Limb (tissue), 2 donors: ENCODE measurements around the gene CYP2J2.
"Not testable (repeated sequence)": the region's sequence is repeated elsewhere in the genome, so short reads cannot be mapped to it uniquely, and the experiment has no call there.

Source experiments
- DNase-seq, 2 donors: peaks; one replicate each; pipeline ENCODE4 v3.0.0-alpha.2; 2016; ENCODE audit errors: extremely low spot score in 2 of 2

The CYP2J2 gene

DNA sequence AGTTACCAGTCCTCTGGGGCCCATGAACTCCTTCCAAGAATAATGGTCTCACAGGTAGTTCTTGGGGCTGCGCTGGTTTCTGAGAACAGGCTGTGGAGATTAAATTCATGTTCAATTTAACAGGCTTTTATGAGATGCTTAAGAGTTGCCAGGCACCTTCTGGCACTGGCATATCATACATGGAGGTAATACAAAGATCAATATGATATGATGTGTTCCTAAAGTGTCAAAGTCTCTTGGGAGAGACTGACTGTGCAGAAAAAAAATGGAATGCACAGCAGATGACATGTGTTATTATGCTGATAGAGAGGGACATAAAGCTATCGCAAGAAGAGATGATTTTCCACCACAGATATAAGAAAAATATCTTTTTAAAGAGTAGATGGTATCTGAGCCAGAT, 6.8 kb downstream of the CYP2J2 start:
- DNase-seq: no peak

DNA sequence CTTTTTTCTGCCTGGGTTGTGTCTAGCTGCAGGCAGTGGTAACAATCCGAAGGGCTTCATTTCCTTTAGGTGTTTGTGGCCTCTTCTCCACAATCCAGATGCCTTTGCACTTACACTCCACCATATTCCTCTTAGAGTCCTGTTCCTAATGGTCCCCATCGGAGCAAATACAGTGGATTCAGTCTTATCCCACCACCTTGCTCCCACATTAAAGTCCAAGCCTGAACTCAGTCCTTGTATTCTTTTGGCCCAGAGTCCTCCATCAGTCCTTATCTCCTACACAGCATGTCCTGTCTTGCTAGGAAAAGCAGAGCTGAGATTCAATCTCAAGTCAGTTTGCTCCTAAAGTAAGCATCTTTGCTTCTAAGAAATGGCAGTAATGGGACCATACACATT, 8.8 kb downstream of the CYP2J2 start:
- DNase-seq: no peak

DNA sequence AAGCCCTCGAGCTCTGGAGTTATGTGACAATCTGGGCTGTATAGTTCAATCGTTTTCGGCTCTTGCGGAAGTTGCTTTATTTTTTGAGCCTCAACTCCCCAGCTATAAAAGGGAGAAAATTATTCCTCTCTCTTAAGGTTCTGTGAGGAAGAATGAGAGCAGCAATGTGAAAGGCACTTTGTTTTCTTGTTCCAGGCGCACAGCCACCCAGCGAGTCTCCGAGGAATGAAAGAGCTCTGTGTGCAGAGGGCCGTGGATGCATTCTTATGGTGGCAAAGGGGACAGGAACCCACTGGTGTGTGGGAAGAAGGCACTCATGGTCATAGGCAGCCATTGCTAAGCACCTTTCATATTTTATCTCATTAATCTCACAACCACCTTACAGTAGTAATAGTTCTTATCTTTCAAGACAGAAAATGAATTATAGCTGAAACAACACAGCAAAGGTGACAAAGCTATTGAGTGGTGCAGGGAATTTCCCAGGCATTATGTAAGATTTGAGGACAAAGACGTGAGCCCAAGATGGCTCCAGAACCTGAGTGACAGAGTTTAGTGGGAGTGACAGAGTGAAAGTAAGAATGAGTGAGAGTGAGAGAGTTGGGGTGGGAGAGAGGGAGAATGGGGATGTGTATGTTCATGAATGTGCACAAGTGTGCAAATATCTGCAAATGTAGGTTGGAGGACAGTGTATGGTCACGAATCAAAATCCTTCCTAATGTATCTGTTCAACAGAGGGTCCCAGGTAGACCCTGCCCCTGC, 9.4 kb downstream of the CYP2J2 start:
- no peak for DNase-seq

DNA sequence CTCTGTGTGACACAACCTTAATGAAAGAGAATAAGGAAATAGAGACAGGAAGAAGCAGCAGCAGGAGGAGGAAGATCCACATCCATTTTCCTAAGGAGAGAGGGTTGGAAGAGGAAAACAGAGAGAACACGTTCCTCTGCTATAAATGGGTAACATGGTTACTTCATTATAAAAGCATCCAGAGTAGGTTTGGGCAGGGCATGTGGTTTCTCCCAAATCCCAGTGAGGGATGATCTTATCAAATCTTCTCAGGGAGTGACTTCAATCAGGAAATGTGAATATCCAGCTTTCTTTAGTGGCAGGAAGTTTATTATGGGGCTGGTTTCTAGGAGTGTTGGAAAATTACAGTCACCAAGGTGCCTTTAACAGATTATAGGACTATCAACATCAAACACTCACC, 11.1 kb downstream of the CYP2J2 start:
- no peak for DNase-seq

DNA sequence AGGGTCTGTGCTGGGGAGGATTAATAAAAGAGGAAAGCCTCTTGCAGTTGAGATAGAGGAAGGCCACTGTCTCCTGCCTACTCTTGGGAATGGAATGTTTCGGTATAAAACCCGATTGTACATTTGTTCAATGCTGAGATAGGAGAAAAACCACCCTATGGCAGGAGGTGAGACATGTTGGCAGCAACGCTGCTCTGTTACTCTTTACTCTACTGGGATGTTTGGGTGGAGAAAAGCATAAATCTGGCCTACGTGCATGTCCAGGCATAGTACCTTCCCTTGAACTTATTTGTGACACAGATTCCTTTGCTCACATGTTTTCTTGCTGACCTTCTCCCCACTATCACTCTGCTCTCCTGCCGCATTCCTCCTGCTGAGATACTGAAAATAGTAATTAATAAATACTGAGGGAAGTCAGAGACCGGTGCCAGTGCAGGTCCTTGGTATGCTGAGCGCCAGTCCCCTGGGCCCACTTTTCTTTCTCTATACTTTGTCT, 11.7 kb downstream of the CYP2J2 start:
- DNase-seq: not testable (repeated sequence)

DNA sequence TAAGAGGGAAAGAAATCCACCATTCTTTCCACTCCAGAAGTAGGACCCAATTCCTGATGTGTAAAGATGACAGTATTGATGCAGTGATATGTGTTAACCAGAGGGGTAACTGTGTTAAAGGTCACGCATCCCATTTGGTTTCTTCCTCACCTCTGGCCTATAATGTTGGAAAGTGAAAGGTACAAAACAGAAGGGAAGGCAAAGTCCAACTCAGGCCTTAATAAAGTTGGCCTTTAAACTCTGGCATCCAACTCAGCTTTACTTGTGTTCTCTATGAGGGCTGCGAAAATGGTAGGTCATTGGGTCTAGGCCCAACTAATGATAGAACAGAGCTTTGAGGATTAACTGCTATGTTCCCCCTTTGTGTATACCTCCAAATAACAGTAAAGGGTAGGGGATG, 17.9 kb downstream of the CYP2J2 start:
- DNase-seq: no peak

DNA sequence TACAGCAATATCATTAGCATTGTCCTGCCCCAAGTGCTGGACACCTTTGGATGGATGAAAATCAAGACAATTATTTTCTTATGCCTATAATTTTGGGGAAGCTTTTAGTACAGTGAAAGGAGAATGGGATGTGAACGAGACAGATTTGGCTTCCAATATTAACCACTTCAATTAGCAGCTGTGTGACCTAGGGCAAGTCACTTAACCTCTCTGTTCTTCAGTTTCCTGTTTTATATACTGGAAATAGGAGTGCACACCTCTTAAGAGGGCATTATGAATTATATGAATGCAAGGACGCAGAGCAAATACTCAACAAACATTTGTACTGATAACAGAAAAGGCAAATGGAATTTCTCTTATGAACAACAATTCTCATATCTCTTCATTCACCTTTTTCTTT, 18.5 kb downstream of the CYP2J2 start:
- no peak for DNase-seq

DNA sequence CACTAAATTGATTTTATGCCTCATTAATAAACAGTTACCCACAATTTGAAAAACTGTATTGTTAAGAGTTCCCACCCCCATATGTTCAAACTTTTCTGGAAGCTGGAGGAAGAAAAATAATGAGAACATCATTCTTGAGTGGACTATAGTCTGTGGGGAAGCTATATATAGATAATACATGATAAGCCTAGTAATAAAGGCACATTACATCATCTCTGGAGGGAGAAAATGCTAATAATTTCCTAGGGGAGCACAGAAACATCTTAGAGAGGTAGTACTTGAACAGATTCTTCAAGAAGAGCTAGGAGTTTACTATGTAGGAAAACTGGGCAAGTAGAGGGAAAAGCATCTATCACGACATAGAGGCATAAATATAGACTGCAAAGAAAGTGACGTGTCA, 19.6 kb downstream of the CYP2J2 start:
- DNase-seq: no peak

DNA sequence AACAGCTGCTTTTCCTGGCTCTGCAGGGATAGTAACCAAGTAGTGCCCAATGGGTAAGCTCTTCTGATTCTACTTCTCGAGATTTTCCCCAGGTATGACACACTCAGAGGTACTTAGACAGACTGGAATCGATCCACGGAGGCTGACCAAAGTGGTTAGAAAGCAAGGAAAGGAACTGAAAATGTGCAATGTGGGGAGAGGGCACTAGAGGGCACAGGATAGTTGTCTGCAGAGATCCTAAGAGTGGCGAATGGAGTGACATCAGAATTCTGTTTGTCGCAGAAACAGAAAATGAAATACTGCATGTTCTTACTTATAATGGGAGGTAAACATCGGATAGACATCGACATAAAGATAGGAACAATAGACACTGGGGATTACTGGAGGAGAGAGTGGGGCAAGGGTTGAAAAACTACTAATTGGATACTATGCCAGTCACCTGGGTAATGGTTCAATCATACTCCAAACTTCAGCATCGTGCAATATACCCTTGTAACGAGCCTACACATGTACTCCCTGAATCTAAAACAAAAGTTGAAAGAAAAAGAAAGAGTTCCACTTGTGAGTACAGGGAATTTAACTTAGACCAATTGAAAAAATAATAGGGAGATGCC, 23.3 kb downstream of the CYP2J2 start:
- no peak for DNase-seq

DNA sequence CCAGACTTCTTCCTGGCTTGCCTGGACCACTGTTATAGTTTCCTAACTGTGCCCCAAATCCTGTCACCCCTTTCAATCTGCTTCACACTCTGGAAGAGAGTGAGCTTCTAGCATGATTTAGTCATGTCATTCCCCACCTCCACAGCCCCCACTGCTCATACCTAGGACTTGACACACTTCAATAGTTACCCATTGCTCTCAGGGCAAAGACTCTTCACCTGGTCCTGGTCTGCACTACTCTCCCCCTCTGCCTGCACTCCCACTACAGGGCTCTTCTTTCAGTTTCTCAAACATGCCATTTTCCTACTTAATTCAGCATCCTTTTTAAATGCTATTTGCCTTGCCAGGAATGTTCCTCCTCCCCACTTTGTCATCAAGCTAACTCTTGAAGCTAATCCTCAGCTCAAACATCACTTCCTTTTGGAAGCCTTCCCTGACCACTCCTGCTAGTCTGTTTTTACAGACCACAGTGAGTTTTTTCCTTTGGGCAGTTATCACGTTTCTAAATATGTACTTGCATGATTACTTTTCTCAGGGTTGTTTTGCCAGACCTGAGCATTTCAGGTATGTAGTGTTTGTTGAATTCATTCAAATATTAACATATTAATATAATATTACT, 24.7 kb downstream of the CYP2J2 start:
- no peak for DNase-seq

DNA sequence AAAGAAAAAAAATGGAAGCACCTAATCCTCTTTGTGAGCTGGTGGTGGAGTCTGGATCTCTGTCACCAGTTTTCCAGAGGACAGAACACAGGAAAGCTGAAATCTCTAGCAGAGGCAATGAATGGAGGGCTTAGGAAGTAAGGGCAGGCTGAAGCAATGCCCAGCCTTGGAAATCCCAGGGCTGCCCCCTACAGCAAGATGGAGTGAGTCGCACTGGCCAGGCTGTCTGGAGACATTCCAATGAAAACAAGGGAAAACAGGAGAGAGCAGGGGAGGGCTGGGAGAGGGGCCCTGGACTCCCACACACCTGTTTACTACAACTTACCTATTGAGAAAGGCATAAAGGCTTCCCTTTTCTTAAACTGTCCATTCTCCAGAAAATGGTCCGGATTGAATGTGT, 25.9 kb downstream of the CYP2J2 start:
- DNase-seq: no peak

DNA sequence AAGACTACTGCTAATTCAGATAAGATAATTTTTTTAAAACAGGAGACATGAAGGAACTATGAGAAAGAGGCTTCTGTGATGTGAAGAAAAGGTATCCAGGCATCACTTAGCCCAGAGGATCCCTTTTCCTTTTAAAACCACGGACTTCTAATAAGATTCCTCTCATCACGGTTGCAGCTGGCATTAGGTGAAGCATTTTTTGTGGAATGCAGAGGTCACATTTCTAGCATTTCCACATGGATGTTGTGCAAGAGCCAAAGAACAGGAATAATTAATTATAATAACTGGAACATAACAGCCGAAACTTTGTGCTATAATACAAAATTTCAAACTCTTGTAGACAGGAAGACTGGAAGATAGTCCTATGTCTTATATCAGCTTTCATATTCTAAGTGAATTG, 27.6 kb downstream of the CYP2J2 start:
- DNase-seq: no peak

DNA sequence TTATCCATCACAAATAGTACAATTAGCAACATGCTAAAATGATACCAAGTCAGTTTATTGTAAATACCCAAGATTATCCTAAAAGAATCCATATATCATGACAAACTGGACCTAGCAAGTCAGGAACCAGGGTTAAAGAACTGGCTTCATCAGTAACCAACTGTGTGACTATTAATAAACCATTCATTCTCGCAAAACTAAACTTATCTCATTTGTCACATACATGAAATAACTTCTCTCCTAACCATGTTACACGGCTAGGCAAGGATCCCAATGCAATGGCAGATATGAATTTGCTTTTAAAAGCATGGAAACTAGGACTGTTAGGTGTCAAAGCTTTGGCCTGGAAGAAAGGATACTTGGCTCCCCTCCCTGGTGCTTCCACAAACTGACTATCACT, 29.4 kb downstream of the CYP2J2 start:
- DNase-seq: no peak

DNA sequence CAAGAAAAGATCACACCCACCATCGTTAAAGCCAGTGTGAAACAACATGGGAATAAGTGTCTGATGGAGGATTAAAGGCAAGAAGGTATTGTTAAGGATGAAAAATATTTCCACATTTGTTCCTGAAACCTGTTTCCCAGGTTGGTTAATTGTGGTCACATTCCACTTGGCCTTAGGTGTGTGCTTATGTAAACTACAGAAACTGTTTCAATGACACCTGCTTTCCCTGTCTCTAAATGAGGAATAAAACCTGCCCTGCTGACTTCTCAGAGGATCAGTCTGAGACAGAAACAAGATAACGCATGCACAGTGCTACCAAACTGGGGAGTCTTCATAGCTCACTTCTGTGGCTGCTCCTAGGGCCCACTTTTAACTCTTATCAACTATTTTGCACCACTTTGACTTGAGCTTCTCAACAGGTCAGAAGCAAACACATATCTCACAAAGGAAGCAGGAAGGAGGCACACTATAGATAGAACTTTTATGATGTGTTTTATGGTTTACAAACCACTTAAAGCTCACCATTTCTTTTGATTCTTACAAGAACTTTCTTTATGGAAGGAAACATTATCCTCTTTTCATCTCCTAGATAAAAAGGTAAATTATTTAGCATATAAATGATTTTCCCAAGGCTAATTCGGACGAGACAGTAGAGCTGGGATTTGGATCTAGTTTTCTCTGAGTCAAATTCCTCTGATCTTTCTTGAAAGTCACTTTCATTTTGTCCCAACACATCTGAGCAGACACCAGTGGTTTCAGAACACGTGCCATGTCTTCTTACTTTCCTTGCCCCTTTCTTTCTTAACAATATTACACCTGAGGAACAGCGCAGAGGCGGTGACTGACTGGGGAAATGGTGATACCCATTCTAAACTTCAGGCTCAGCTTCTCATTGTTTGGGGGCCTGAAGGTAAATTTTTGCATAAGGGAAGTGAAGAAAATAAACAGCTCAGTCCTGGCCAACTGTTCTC, 33.4 kb downstream of the CYP2J2 start:
- no peak for DNase-seq

DNA sequence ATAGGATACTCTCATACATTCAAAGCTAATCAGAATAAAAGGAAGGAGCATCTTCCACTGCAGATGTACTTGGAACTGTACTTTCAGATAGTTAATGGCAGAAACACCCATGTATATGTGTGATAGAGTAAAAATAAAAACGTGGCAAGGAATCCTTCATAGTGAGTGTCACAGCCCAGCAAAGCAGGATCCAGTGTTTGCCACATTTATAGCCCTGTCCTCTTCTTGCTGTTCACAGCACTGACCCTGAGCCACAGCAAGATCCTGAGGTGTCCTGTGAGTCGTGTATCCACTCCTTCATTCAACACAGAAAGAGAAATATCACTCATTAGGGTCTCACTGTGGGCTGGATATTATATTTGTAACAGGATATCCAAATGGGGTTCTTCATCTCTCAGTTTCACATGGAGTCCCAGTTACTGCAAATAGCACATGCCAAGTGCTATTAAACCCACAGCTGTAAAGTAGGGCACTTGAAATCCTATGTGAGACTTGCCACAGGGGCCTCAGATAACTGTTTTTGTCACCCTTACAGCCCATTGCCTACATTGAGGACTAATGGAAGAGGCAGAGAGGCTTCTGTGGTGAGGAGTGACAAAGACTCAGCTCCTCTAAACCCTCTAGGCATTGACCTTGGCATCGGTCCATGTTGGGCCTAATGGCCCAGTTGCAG, 41.3 kb downstream of the CYP2J2 start:
- no peak for DNase-seq

DNA sequence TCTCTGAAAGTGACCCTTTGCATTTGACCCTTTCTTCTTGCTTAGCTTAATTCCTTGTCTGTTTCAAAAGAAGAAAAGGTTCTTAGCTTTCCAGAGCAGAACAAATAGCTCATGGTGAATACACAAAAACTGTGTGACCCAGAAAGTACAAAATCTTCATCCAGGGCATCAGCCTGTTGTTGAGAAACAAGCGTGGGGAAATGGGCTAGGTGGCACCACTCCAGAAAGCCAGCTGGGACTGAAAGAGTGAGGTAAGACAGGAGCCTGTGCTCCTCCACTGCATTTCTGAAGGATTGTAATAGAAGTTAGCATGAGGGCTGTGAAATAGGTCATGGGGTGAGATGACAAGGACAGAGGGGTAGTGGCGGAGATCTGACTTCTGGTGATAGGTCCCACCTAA, 45.8 kb downstream of the CYP2J2 start:
- DNase-seq: no peak

DNA sequence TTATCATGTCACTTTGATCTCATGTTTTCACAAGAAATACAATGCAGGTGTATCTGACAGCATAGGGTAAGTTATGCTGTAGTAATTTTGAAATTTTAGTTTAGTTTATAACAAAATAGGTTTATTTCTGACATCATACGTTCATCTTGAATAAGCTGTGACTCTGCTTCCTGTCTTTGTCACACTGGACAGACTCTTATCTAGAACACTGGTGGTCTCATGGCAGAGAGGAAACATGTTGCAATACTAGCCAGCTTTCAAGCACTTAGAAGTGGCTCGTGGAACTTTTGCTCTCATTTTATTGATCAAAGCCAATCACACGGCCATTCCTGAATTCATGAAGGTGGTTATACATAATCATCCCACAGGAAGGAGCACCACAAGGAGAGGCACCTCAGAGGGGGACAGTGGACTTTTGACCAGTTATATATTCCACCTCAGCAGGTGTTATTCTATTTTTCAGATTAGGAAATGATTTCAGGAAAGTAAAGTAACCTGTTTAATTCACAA, 46.5 kb downstream of the CYP2J2 start:
- no peak for DNase-seq

DNA sequence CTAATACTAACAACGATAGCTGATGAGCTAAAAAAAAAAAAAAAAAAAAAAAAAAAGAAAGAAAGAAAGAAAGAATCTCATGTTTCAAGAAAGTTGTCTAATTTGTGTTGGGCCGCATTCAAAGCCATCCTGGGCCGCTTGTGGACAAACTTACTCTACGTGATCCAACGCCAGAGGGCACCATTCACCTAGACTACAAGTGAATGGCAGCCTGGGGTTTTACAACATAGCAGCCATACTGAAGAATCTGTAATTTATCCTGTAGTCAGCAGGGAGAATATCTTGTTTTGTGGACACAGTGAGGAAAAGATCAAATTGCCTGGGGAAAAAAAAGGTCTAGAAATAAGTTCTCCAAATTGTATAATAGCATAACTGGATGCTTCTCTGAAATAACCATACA, 47.0 kb downstream of the CYP2J2 start:
- DNase-seq: peak; percentile 47 to 70

DNA sequence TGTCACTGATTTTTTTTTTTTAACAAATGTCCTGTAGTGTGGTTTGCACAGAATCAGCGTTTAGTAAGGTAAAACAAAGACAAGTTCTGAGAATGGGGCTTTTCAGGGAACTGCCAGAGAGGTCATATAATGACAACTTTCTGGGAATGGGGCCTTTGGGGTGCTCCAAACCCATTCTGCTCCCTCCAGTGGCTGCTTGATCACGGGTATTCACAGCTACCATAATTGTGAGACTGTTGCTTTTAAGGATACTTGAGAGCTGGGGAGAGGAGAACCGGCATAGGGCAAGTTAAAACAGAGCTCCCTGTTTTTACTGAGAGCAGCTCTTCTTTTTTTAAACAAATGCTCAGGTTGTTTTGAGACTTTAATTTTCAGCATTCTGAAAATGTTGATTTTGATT, 48.2 kb downstream of the CYP2J2 start:
- no peak for DNase-seq

DNA sequence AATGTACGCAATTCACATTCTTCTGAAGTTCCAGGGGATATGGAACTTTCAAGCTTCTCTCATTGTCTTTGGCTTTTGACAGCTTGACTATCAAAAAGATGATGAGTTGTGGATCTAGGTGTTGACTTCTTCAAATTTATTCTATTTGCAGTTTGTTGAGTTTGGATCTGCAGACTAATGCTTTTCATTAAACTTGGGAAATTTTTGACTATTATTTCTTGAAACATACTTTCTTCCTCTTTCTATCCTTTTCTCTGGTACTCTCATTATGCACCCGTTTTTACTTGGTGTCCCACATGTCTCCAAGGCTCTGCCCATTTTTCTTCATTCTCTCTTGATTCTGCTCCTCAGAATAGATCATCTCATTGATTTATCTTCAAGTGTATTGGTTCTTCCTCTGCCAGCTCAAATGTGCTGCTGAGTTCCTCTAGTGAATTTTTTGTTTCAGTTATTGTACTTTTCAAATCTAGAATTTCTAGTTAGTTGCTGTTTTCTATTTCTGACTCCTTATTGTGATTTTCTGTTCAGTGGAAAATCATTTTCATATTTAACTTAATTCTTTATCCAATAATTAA, 49.4 kb downstream of the CYP2J2 start:
- DNase-seq: no peak

DNA sequence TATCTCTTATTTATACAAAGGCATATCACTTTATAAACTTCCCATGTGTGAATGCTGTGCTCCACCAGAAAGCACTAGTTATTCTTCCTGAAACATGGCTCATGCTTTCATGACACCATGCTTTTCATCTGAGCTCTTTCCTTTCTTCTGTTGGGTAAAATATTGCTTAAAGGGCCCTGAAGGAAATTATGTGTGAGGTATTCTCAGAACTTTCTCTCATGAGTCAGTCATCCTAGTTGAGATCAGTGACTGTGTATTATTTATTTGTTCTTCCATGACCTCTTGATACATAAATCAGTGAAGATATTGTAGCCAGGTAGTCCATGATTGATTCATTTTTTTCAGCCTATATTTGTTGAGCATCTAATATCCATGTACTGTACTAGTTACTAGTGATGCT, 54.8 kb downstream of the CYP2J2 start:
- DNase-seq: no peak
